GM12801 (cell line): Measurements from ENCODE around the gene FREY1.

ENCODE experiments used
- TF ChIP-seq, protein P1 (sequence below): IDR thresholded peaks from one replicate; pipeline ENCODE4 v1.5.1; 2011; ENCODE audit warnings: control low read depth; ENCODE audit not compliant: insufficient read length; ENCODE audit errors: extremely low read depth

The FREY1 gene

DNA sequence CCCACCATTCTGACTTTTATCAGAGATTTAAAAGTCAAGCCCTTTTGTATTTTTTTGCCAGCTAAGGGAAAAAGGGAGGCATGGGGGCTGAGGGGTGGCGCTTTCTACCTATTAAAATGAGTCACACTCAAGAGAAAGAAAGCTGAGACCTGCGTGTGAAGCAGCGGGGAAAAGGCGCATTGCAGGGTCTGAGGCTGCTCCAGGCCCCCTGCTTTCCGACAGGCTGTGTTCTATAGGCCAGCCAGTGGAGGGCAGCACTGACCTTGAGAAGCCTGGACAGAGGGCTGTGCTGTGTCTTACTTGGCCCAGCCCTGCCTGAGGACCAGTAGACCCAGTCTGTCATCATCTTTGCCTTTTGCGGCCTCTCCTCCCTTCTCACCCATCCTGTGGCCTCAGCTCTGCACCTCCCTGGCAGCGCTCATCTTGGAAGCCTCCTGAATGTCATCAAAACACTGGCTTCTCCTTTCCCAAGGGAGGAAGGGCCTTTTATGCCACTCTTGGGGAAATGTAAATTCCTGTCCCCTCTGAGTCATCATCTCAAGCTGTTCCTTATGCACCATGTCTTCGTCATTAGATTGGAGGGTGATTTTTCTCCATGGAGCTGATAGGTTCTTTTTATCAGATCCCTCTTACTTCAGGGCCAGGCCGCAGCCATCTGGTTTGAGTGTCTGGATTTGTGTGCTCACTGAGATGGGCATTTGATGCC is 34.3 kb downstream of the FREY1 start:
- TF ChIP-seq, protein P1, sequence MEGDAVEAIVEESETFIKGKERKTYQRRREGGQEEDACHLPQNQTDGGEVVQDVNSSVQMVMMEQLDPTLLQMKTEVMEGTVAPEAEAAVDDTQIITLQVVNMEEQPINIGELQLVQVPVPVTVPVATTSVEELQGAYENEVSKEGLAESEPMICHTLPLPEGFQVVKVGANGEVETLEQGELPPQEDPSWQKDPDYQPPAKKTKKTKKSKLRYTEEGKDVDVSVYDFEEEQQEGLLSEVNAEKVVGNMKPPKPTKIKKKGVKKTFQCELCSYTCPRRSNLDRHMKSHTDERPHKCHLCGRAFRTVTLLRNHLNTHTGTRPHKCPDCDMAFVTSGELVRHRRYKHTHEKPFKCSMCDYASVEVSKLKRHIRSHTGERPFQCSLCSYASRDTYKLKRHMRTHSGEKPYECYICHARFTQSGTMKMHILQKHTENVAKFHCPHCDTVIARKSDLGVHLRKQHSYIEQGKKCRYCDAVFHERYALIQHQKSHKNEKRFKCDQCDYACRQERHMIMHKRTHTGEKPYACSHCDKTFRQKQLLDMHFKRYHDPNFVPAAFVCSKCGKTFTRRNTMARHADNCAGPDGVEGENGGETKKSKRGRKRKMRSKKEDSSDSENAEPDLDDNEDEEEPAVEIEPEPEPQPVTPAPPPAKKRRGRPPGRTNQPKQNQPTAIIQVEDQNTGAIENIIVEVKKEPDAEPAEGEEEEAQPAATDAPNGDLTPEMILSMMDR: no peak

DNA sequence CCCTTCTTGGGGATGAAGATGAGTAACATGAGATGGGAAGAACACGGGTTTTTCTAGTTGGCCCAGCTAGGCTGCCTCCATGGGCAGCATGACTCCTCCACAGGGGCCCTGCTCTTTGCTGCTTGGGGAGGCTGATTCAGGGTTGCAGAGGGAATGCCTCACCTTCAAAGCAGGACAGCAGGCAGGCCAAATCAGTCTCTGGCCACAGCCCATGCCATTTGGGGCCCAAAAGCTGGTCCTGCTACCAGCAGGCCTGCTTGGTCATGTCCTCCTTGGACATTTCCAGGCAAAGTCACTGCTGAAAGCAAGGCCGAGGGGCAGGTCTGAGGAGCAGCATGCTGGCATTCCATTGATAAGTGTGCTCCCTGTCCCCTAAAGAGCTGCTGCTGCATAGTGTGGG is 35.4 kb downstream of the FREY1 start:
- TF ChIP-seq, protein P1: no peak

DNA sequence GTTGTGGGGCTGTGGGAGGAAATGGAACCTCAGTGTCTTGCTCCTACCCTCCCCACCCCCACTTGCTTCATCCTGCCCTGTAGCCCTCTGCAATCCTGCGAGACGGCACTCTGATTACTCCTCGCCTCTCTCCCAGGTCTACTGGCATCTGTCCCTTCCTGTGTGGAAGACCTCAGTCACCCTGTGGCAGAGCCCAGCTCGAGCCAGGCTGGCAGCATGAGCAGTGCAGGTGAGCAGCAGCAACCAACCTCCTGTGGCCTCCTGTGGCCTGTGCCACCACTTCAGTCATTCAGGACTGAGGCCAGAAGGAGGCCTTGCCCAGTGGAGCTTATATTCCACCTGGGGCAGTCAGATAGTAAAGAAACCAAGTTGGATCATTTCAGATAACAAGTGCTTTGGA is 36.4 kb downstream of the FREY1 start:
- TF ChIP-seq, protein P1: no peak

DNA sequence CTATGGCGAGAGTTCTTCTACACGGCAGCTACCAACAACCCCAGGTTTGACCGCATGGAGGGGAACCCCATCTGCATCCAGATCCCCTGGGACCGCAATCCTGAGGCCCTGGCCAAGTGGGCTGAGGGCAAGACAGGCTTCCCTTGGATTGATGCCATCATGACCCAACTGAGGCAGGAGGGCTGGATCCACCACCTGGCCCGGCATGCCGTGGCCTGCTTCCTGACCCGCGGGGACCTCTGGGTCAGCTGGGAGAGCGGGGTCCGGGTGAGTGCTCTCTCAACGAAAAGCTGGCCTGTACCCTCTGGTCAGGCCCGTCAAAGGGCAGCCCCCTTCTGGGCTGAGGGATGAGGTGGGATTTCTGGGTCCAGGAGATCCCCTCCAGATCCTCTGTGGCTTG is 37.5 kb downstream of the FREY1 start:
- TF ChIP-seq, protein P1: no peak

DNA sequence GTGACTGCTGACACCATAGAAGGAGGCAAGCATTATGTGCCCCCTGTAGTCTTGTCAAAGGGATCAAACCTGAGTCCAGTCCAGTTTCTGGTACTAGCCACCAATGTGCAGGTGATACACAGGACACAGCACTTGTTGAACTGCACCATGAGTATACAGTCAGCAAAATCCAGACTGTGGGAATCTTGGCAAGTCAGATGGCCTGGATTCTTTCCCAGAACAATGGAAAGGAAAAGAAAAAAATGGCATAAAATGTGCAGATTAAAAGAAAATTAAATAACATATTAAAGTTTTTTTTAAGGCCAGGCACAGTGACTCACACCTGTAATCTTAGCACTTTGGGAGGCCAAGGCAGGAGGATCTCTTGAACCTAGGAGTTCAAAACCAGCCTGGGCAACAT is 43.0 kb downstream of the FREY1 start:
- TF ChIP-seq, protein P1: no peak

DNA sequence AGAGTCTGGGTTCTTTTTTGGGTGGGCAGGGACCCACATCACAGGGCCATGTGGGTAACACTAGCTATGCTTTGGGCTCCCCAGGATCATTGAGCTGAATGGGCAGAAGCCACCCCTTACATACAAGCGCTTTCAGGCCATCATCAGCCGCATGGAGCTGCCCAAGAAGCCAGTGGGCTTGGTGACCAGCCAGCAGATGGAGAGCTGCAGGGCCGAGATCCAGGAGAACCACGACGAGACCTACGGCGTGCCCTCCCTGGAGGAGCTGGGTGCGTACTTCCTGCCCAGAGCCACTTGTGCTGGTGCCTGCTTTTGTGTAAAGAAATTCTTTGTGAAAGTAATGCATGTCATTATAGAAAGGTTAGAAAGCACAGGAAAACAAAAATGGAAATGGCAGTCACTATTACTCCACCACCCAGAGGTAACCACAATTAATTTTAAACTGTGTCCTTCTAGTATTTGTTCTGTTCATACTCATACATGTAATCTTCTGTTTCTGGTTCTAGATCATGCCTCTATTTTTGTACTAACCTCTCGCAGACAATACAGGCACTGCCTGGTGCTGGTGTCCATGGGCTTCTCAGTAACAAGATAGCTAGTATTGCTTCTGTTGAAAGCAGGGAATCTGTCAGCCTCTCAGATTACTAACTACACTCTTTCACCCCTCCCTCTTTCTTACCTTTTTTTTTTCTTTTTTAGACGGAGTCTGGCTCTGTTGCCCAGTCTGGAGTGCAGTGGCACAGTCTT is 46.1 kb downstream of the FREY1 start:
- TF ChIP-seq, protein P1: no peak

DNA sequence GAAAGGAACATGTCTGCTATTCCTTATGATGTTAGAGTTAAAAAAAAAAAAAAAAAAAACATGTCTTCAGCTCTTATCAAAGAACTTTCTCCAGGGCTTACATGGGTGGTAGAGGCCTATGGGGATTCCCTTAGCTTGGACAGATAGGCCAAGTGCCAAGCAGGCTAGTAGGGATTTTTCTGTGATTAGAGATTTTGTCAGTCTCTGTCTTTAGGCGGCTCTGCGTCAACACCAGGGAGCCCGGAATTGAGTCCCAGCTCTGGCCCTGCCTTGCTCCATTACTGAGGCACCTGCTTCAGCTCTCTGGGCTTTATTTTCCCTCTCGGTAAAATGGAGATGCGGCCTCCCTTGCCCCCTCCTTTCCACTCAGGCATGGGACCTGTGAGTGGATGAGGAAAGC is 46.7 kb downstream of the FREY1 start:
- TF ChIP-seq, protein P1: no peak
